H1 (cell line): Measurements from ENCODE around the gene SLX4IP. TPM values are rescaled to one million over a fixed set of nuclear protein-coding genes. Genes with fewer than 3 reads are reported as not detected.

Source experiments
- CTCF ChIA-PET: fragments of 300-600 bp; sonication (Branson Sonifier 250); formaldehyde crosslinking; loops from one replicate; lab custom pipeline; 2021; ENCODE audit not compliant: partially characterized antibody; lab: Charles Lee
- POLR2A ChIA-PET: fragments of 300-600 bp; sonication (Branson Sonifier 250); formaldehyde crosslinking; loops from one replicate; lab custom pipeline; 2021; ENCODE audit warnings: inconsistent platforms; ENCODE audit not compliant: partially characterized antibody; lab: Charles Lee
- DNase-seq, 2 experiments: peaks; one replicate each; pipeline versions ENCODE4 v3.0.0 to v3.0.0-alpha.2; 2010 to 2022; ENCODE audit warnings: low spot score in 2 of 2, low read depth in 1 of 2, mixed read lengths in 1 of 2
- FAIRE-seq: peaks from 2 replicates; lab custom pipeline; 2011; peaks lifted over from hg19 to GRCh38; lab: Jason Lieb, UNC
- H2AFZ ChIP-seq: 2 replicates; pipeline ENCODE4 v1.8.1; 2012; ENCODE audit warnings: low read length, inconsistent platforms
- H2AK5ac ChIP-seq: 2 replicates; pipeline ENCODE4 v1.6.1; 2013; ENCODE audit warnings: low read depth, low read length
- H2BK120ac ChIP-seq: replicated peaks from 2 replicates; pipeline ENCODE3; 2013; ENCODE audit warnings: low read depth, low read length, inconsistent platforms
- H2BK12ac ChIP-seq: 2 replicates; pipeline ENCODE4 v1.6.1; 2013; ENCODE audit warnings: low read depth, low read length
- H2BK15ac ChIP-seq: 2 replicates; pipeline ENCODE4 v1.6.1; 2013; ENCODE audit warnings: low read length
- H2BK20ac ChIP-seq: 2 replicates; pipeline ENCODE4 v1.6.1; 2013; ENCODE audit warnings: low read length
- H2BK5ac ChIP-seq: 2 replicates; pipeline ENCODE4 v1.6.1; 2013; ENCODE audit warnings: low read depth, low read length
- H3K14ac ChIP-seq: 2 replicates; pipeline ENCODE4 v1.6.1; 2013; ENCODE audit warnings: inconsistent platforms; ENCODE audit not compliant: insufficient read length
- H3K18ac ChIP-seq: 2 replicates; pipeline ENCODE4 v1.6.1; 2013; ENCODE audit warnings: low read length; ENCODE audit errors: extremely low read depth
- H3K23ac ChIP-seq: 2 replicates; pipeline ENCODE4 v1.6.1; 2013; ENCODE audit warnings: inconsistent platforms; ENCODE audit not compliant: insufficient read length
- H3K23me2 ChIP-seq: 2 replicates; pipeline ENCODE4 v1.6.1; 2013; ENCODE audit warnings: low read depth, low read length
- H3K27ac ChIP-seq: 2 replicates; pipeline ENCODE4 v1.6.1; 2011; ENCODE audit warnings: low read depth, low read length, inconsistent platforms
- H3K27me3 ChIP-seq, 4 experiments: replicated peaks in 1 of 4; 1 replicate in 1 of 4; 2 replicates in 3 of 4; pipeline versions ENCODE4 v1.6.1 to v1.8.1; 2011 to 2013; ENCODE audit warnings: low read length in 3 of 4, mild to moderate bottlenecking in 3 of 4, inconsistent platforms in 2 of 4, mixed read lengths in 2 of 4, moderate library complexity in 1 of 4; ENCODE audit not compliant: control insufficient read depth in 3 of 4, insufficient read depth in 3 of 4; ENCODE audit errors: extremely low read depth in 1 of 4
- H3K36me3 ChIP-seq, 4 experiments: 2 replicates each; pipeline versions ENCODE4 v1.6.1 to v1.8.1; 2011 to 2013; ENCODE audit warnings: mild to moderate bottlenecking in 4 of 4, low read length in 3 of 4, moderate library complexity in 2 of 4, control low read depth in 1 of 4, inconsistent platforms in 1 of 4; ENCODE audit not compliant: insufficient read depth in 4 of 4, control insufficient read depth in 2 of 4
- H3K4ac ChIP-seq: replicated peaks from 2 replicates; pipeline ENCODE3; 2013; ENCODE audit warnings: low read length, low read depth, mixed read lengths, inconsistent platforms; ENCODE audit not compliant: insufficient read length
- H3K4me1 ChIP-seq, 4 experiments: replicated peaks in 1 of 4; 1 replicate in 1 of 4; 2 replicates in 3 of 4; pipeline versions ENCODE4 v1.6.1 to v1.8.1; 2011 to 2013; ENCODE audit warnings: low read length in 3 of 4, inconsistent platforms in 2 of 4, mixed read lengths in 1 of 4; ENCODE audit not compliant: insufficient read depth in 4 of 4, control insufficient read depth in 3 of 4
- H3K4me2 ChIP-seq, 2 experiments: 2 replicates each; pipeline versions ENCODE4 v1.6.1 to v1.8.1; 2011 to 2013; ENCODE audit warnings: low read depth in 2 of 2, low read length in 2 of 2, control low read depth in 1 of 2, inconsistent platforms in 1 of 2, mild to moderate bottlenecking in 1 of 2; ENCODE audit not compliant: insufficient read depth in 1 of 2
- H3K4me3 ChIP-seq, 4 experiments: fragments of 200-600, 300-600 bp in 1 of 4; sonication (generic), shearing (Covaris generic), sonication (Bioruptor Twin) in 1 of 4; 2 replicates each; pipeline versions ENCODE4 v1.5.1 to v1.8.1; 2011 to 2016; ENCODE audit warnings: low read length in 4 of 4, low read depth in 3 of 4, control low read depth in 2 of 4, inconsistent platforms in 2 of 4, mild to moderate bottlenecking in 2 of 4, mixed read lengths in 1 of 4, moderate library complexity in 1 of 4; ENCODE audit not compliant: insufficient read depth in 2 of 4; ENCODE audit errors: extremely low read depth in 1 of 4
- H3K56ac ChIP-seq: replicated peaks from 2 replicates; pipeline ENCODE3; 2013; ENCODE audit warnings: low read depth, mild to moderate bottlenecking, mixed read lengths, low read length, inconsistent platforms; ENCODE audit not compliant: insufficient read length
- H3K79me1 ChIP-seq: 2 replicates; pipeline ENCODE4 v1.6.1; 2013; ENCODE audit warnings: low read depth, low read length, control low read depth
- H3K79me2 ChIP-seq, 2 experiments: 2 replicates each; pipeline versions ENCODE4 v1.6.1 to v1.8.1; 2012 to 2013; ENCODE audit warnings: low read length in 2 of 2, mild to moderate bottlenecking in 2 of 2, inconsistent platforms in 1 of 2; ENCODE audit not compliant: insufficient read depth in 2 of 2, control insufficient read depth in 1 of 2
- H3K9ac ChIP-seq, 4 experiments: replicated peaks in 1 of 4; 1 replicate in 1 of 4; 2 replicates in 3 of 4; pipeline versions ENCODE4 v1.6.1 to v1.8.1; 2011 to 2013; ENCODE audit warnings: low read depth in 3 of 4, low read length in 3 of 4, control low read depth in 2 of 4, mild to moderate bottlenecking in 2 of 4, moderate library complexity in 2 of 4, inconsistent platforms in 1 of 4; ENCODE audit errors: extremely low read depth in 1 of 4
- H3K9me3 ChIP-seq, 2 experiments: 2 replicates each; pipeline versions ENCODE4 v1.6.1 to v1.8.1; 2012 to 2013; ENCODE audit warnings: mild to moderate bottlenecking in 2 of 2, moderate library complexity in 2 of 2, control low read depth in 1 of 2, inconsistent platforms in 1 of 2, low read depth in 1 of 2, low read length in 1 of 2, mixed read lengths in 1 of 2; ENCODE audit not compliant: insufficient read depth in 2 of 2
- H4K20me1 ChIP-seq, 2 experiments: replicated peaks in 1 of 2; 2 replicates each; pipeline versions ENCODE3 to v1.8.1; 2011 to 2013; ENCODE audit warnings: inconsistent platforms in 2 of 2, low read length in 2 of 2, mild to moderate bottlenecking in 1 of 2; ENCODE audit not compliant: insufficient read depth in 2 of 2, control insufficient read depth in 1 of 2
- H4K5ac ChIP-seq: 2 replicates; pipeline ENCODE4 v1.6.1; 2013; ENCODE audit warnings: low read length, low read depth, mixed read lengths, inconsistent platforms; ENCODE audit not compliant: insufficient read length
- H4K8ac ChIP-seq: 2 replicates; pipeline ENCODE4 v1.8.0; 2013; ENCODE audit warnings: mild to moderate bottlenecking, moderate library complexity, low read length, inconsistent platforms; ENCODE audit not compliant: insufficient read depth; ENCODE audit errors: extremely low read depth
- H4K91ac ChIP-seq: replicated peaks from 2 replicates; pipeline ENCODE3; 2013; ENCODE audit warnings: low read length, mixed read lengths, inconsistent platforms; ENCODE audit not compliant: insufficient read length
- JUN ChIP-seq: IDR thresholded peaks from 2 replicates; pipeline ENCODE4 v1.6.1; 2011; ENCODE audit warnings: low read depth, mild to moderate bottlenecking, improper control_type of control experiment, low read length
- MAFK ChIP-seq: IDR thresholded peaks from 2 replicates; pipeline ENCODE4 v1.6.1; 2012; ENCODE audit warnings: low read depth, mild to moderate bottlenecking, improper control_type of control experiment, low read length
- WGBS, 2 experiments: shearing (Covaris generic) in 1 of 2; methylation state at CpG; one replicate each; pipeline versions ENCODE4 v1.1.6 to v1.1.7; 2013 to 2015; ENCODE audit warnings: low lambda C conversion rate in 2 of 2, mixed read lengths in 2 of 2, inconsistent platforms in 1 of 2, low coverage in 1 of 2, missing lambda C conversion rate in 1 of 2; ENCODE audit not compliant: insufficient replicate concordance in 2 of 2, insufficient coverage in 1 of 2, insufficient read length in 1 of 2; ENCODE audit errors: extremely low coverage in 1 of 2, missing lambda C conversion rate in 1 of 2; 5-methylcytosine and 5-hydroxymethylcytosine counted together
- polyA plus RNA-seq, 7 experiments: library from polyadenylated mRNA; depleted of rRNA in 3 of 7; stranded (reverse) in 5 of 7; unstranded in 2 of 7; fragments of >200 nt in 5 of 7; fragments of 200-250 nt in 2 of 7; gene quantifications; 1 replicate in 5 of 7; 2 replicates in 1 of 7; 4 replicates in 1 of 7; pipeline versions ENCODE4 v1.2.1 to v1.2.3, GENCODE V29; 2011 to 2013; ENCODE audit warnings: missing spikeins in 2 of 7, mixed read lengths in 2 of 7
- total RNA-seq: library from RNA; stranded (reverse); fragmentation: NEBNext Ultra II Directional; extraction: Animal tissue kit (Norgen Biotek cat#: 25700); gene quantifications from 2 replicates; pipeline ENCODE4 v1.2.1, GENCODE V29; 2021

SLX4IP gene
- total and polyA plus RNA-seq, 2 of the 8 experiments (the other 6 are each of a cell fraction or from before 2014, with no cell fraction given) = 2.4 to 8.7 TPM

- peak overlapping the region; percentile 88 to 97 for H3K4me2 ChIP-seq
- H4K8ac ChIP-seq = no peak overlapping the region
- no peak overlapping the region for H2AFZ ChIP-seq
- H3K79me1 ChIP-seq = peaks cover 8% of the 10 kb centered on the region; the same call in 1 of the 2 replicates
- no peaks in the 10 kb centered on the region for H3K9me3 ChIP-seq
- no peak overlapping the region for H3K14ac ChIP-seq
- DNase-seq (no peak), FAIRE-seq (no peak)
- H2AK5ac ChIP-seq = no peak overlapping the region; the same call in 1 of the 2 replicates
- H4K20me1 ChIP-seq = no peaks in the 10 kb centered on the region
- H2BK120ac ChIP-seq = no peak overlapping the region
- no peak overlapping the region for H3K18ac ChIP-seq
- no peak overlapping the region for H2BK20ac ChIP-seq
- WGBS, 2 experiments = 94% methylated on average over 19 of the region's 20 CpGs; no CpG with 5 or more reads in 1 of the 2 experiments
- no peak overlapping the region for H3K23ac ChIP-seq
- H3K9ac ChIP-seq = no peak overlapping the region; a peak in 1 of 7 replicates
- peak overlapping the region in 1 of 4 experiments; percentile 81; a peak in 2 of 8 replicates for H3K4me3 ChIP-seq
- H4K5ac ChIP-seq = no peak overlapping the region
- H2BK15ac ChIP-seq = no peak overlapping the region
- H3K27me3 ChIP-seq = no peaks in the 10 kb centered on the region
- peaks cover 0 to 51% of the 10 kb centered on the region in 2 experiments; a peak in 2 of 4 replicates for H3K79me2 ChIP-seq
- no peaks in the 10 kb centered on the region for H3K4me1 ChIP-seq
- POLR2A ChIA-PET = interaction anchor here (0.5 kb wide), 1 partner anchor 33 kb away, joined by 3 read pairs; no protein-coding TSS in a partner anchor
- CTCF ChIA-PET = interaction anchor here (0.5 to 1.3 kb wide), 4 partner anchors 12 to 231 kb away, joined by 3 to 4 read pairs (median 4); no protein-coding TSS in a partner anchor
- no peak overlapping the region for H3K27ac ChIP-seq
- no peak overlapping the region for H2BK5ac ChIP-seq
- no peak overlapping the region for H4K91ac ChIP-seq
- no peak overlapping the region for H3K56ac ChIP-seq
- H3K36me3 ChIP-seq = peaks cover 0 to 2% (median 0%) of the 10 kb centered on the region in 4 experiments; a peak in 1 of 8 replicates
- peaks cover 10% of the 10 kb centered on the region for H3K23me2 ChIP-seq
- no peak overlapping the region for H3K4ac ChIP-seq
- no peak overlapping the region for H2BK12ac ChIP-seq
- TF ChIP-seq JUN = no peak
- TF ChIP-seq MAFK = no peak
Observed at GRCh38 chr20:10436053-10436699, 1.1 kb downstream of the SLX4IP start.
